Choroid plexus epithelial cell (primary cell): ENCODE data around the gene AUTS2.

ENCODE experiments used
- DNase-seq: peaks from one replicate; pipeline ENCODE4 v3.0.0-alpha.2; 2010; ENCODE audit warnings: low read depth
- H3K4me3 ChIP-seq: 2 replicates; pipeline ENCODE4 v1.5.1; 2011; ENCODE audit warnings: low read depth, mild to moderate bottlenecking, control low read depth, low read length, moderate library complexity
- TF ChIP-seq, protein P1 (sequence below): conservative IDR thresholded peaks from 2 replicates; pipeline ENCODE4 v1.5.1; 2011; ENCODE audit warnings: low read depth, mild to moderate bottlenecking, control low read depth, inconsistent platforms, low read length, moderate library complexity

AUTS2 gene

DNA sequence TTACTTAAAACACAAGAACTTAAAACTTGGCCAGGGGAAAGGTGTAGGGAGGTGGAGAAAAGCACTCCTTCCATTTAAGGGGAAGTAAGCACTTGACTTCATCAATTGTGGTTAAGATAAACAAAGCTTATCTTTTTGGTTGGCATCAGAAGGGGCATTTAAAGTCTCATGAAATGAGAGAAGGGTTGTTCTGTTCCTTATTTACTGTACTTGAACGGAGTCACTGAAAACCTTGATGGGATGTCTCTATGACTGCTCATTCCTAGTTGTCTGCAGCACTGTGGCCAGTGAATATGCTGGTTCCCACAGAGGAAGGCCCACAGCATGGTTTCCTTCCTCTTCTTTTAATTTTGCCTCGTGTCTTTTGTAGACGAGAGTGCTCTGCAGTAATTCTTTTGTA is 229.3 kb downstream of the AUTS2 start:
- no peak overlapping the region for H3K4me3 ChIP-seq
- DNase-seq, result no peak
- TF ChIP-seq, protein P1, sequence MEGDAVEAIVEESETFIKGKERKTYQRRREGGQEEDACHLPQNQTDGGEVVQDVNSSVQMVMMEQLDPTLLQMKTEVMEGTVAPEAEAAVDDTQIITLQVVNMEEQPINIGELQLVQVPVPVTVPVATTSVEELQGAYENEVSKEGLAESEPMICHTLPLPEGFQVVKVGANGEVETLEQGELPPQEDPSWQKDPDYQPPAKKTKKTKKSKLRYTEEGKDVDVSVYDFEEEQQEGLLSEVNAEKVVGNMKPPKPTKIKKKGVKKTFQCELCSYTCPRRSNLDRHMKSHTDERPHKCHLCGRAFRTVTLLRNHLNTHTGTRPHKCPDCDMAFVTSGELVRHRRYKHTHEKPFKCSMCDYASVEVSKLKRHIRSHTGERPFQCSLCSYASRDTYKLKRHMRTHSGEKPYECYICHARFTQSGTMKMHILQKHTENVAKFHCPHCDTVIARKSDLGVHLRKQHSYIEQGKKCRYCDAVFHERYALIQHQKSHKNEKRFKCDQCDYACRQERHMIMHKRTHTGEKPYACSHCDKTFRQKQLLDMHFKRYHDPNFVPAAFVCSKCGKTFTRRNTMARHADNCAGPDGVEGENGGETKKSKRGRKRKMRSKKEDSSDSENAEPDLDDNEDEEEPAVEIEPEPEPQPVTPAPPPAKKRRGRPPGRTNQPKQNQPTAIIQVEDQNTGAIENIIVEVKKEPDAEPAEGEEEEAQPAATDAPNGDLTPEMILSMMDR, result no peak

DNA sequence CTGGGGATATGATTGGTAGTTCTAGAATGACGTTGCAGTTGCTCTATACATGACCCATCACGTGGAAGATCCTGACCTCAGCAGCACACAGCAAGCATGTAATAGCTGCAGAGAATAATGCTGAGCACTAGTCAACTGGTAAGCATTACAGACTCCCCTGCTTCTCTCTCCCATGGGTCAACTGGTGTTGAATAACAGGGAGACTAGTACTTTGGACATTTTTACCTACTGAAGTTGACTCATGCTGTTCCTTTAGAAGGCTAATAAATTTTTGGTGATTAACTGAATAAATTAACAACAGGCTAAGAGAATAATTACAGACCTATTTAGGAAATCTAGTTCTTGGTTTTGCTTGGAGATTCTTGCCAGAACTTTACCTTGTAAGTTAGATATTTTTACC is 234.1 kb downstream of the AUTS2 start:
- no peak overlapping the region for H3K4me3 ChIP-seq
- DNase-seq, result no peak
- TF ChIP-seq, protein P1, result no peak

DNA sequence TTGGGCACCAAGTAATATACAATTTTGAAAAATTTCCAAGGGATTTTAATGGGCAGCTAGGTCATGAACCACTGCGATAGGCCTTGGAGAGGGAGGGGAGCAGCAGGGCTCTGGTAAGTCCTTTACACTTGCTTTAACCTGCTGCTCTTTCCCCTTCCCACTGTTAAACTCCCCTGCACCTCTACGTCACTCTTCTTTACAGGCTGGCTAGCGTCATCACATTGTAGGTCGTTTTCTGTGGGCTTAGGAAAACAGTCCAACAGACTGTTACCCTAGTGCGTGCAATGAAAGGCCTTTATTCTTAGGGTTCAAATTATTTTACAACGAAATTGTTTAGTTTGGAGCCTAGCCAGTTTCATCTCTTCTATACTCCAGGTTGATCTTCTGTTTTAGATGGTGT is 235.7 kb downstream of the AUTS2 start:
- no peak overlapping the region for H3K4me3 ChIP-seq
- DNase-seq, result no peak
- TF ChIP-seq, protein P1, result no peak

DNA sequence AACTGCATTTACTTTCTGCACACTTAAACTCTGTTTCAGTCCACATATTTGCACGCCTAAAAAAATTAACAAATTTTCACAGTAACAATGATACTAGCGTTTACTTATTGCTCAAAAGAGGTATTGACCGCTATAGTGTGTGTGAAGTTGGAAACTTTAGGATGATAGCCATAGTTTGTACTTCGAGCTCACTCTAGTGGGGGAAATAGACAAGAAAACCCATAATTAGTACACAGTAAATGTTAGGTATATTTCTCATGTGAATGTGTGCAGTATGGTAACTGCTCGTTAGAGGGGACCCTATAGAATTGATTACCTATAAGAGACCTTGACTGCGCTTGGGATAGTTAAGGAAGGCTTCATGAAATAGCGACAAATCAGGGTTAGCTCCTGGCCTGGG is 238.4 kb downstream of the AUTS2 start:
- DNase-seq, result no peak
- TF ChIP-seq, protein P1, result no peak
- H3K4me3 ChIP-seq, result no peak overlapping the region

DNA sequence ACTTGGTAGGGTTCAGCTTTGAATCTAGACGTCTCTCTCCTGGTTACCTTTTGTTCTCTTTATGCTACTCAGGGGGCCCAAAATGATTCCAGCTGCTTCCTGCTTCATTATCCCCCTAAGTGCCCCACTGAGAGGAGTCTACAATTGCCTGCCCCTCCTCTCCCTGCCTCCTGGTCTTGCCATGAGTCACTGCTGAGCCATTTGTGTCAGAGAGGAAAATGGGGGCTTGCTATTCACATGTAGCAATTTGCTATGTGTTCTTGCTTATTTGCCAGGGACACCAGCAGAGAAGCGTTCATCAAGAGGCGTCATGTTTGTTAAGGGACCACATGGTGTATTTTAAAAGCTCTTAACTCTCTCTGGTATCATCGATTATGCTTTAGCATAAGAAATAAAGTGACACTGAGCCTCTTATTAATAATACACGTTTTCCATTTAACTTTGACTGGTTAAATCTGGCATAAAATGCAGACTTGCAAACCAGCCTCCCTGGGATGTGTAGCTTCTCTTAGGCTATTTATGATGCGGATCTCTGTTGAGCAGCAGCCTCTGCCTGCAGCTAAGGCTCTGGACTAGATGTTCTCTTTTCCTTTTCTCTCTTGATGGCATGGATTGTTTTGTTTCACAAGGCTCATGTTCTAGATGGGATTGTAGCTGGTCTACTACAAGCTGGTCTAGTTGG is 239.3 kb downstream of the AUTS2 start:
- no peak overlapping the region for H3K4me3 ChIP-seq
- TF ChIP-seq, protein P1, result no peak
- DNase-seq, result peak; percentile 42

DNA sequence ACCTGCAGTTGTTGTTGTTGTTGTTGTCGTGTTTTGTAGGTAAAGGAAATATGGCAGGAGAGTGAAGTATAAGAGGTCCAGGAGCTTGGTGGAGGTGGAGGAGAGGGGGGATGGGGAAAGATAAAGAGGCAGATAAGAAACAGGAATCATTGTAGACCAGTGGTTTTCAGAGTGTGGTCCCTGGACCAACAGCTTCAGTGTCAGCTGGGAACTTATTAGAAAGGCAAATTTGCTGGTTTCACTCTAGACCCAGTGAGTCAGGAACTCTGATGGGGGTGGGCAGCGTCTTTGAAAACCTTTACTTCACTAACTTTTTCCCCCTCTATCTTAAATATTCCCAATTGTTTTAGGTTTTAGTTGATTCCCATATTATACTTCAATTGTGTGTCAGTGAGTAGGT is 241.5 kb downstream of the AUTS2 start:
- TF ChIP-seq, protein P1, result no peak
- no peak overlapping the region for H3K4me3 ChIP-seq
- DNase-seq, result no peak

DNA sequence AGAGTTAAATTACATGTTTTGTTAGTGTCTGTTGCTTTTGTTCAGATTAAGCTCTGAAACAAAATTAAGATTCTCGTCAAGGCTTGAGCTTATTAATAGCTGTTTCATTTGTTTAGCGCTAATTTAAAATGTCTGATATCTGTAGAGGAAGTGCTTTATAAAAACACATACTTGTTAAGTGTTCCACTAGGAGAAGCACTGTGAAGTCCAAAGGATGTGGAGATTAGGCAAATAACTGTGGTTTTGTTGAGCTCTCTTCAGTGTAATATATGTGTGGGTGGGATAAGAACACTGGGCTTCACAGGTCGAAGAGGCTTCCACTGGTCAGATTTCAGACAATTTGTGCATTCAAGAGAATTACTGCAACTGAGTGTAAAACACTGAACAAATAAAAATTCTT is 242.0 kb downstream of the AUTS2 start:
- TF ChIP-seq, protein P1, result no peak
- no peak overlapping the region for H3K4me3 ChIP-seq
- DNase-seq, result peak; percentile 56
